HG02759 (cell line): Measurements from ENCODE around the gene ICAM2.

Experiments
- ATAC-seq: cut with Tn5 transposase; IDR thresholded peaks from one replicate; pipeline ENCODE4 v1.9.1; 2021; ENCODE audit warnings: mild to moderate bottlenecking, moderate library complexity; ENCODE audit not compliant: unreplicated experiment

Gene ICAM2

GRCh38 chr17:63978272-63979200 is 41.9 kb downstream of the ICAM2 start:
- ATAC-seq: no peak

- ATAC-seq: no peak
Observed at GRCh38 chr17:63976702-63977101, 43.7 kb downstream of the ICAM2 start.

GRCh38 chr17:63975541-63976092 is 44.8 kb downstream of the ICAM2 start:
- ATAC-seq: no peak

GRCh38 chr17:63974594-63975192 is 45.7 kb downstream of the ICAM2 start:
- ATAC-seq: no peak

GRCh38 chr17:63973930-63974593 is 46.4 kb downstream of the ICAM2 start:
- ATAC-seq: no peak

GRCh38 chr17:63973247-63973646 is 47.2 kb downstream of the ICAM2 start:
- no peak for ATAC-seq

GRCh38 chr17:63972796-63973195 is 47.6 kb downstream of the ICAM2 start, which contains the start of gene SCN4A:
TSS of gene SCN4A (minus strand) at chr17:63972918. CDS start at chr17:63972841, 77 bp downstream.
- ATAC-seq: no peak

GRCh38 chr17:63969278-63969677 is 51.2 kb downstream of the ICAM2 start:
- no peak for ATAC-seq

- no peak for ATAC-seq
Observed at GRCh38 chr17:63967953-63968352, 52.5 kb downstream of the ICAM2 start.

- no peak for ATAC-seq
Observed at GRCh38 chr17:63966646-63967264, 53.7 kb downstream of the ICAM2 start.

GRCh38 chr17:63963123-63963522 is 57.3 kb downstream of the ICAM2 start:
- no peak for ATAC-seq

- ATAC-seq: no peak
Observed at GRCh38 chr17:63962298-63962744, 58.1 kb downstream of the ICAM2 start.

- no peak for ATAC-seq
Observed at GRCh38 chr17:63961355-63962212, 58.8 kb downstream of the ICAM2 start.

- no peak for ATAC-seq
Observed at GRCh38 chr17:63960430-63960829, 60.0 kb downstream of the ICAM2 start.

GRCh38 chr17:63960006-63960405 is 60.4 kb downstream of the ICAM2 start:
- no peak for ATAC-seq

GRCh38 chr17:63956296-63956920 is 64.0 kb downstream of the ICAM2 start:
- no peak for ATAC-seq

GRCh38 chr17:63955791-63956190 is 64.6 kb downstream of the ICAM2 start:
- no peak for ATAC-seq

GRCh38 chr17:63955232-63955631 is 65.2 kb downstream of the ICAM2 start:
- ATAC-seq: no peak

GRCh38 chr17:63954402-63955063 is 65.9 kb downstream of the ICAM2 start:
- peak; percentile 64 for ATAC-seq
